HG03175 (cell line): ENCODE measurements around the gene SPRY2.

ENCODE experiments used
- ATAC-seq: cut with Tn5 transposase; IDR thresholded peaks from one replicate; pipeline ENCODE4 v1.9.1; 2021; ENCODE audit warnings: mild to moderate bottlenecking, moderate library complexity; ENCODE audit not compliant: unreplicated experiment

SPRY2 gene

DNA sequence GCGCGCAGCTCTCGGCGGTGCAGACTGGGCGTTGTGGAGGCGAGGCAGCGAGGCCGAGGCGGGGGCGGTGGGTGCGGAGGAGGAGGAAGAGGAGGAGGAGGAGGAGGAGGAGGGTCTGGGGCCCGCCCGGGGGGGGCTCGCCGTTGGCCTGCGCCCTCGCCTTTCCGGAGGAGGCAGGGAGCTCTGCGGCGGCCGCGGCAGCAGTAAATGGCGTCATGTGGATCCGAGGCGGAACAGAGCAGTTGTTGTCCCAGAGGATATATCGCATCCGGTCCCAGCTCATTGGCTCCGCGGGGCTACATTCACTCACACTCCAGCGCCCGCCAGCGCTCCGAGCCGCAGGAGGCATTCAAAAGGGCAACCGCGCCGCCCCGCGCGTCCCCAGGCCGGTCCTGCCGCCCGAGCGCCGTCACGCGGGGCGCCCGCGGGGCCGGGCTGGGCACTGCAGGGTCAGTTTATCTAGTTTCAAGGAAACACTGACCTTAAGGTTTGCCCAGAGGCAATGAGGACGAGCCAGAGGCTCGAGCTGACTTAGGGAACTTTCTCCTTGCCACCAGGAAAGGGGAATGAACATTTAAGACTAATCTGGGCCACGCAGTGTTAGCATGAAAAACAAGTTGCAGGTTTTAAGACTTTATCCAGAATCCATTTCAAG lies at the start of gene SPRY2:
SPRY2 (minus strand) TSS at position 26 of the 655 bp plus-strand sequence. CDS start 3,421 bp downstream, outside the sequence.
- peak; percentile 52 for ATAC-seq

GRCh38 chr13:80390338-80390737 lies 49.4 kb upstream of the SPRY2 start:
- no peak for ATAC-seq

- ATAC-seq: no peak
Observed at GRCh38 chr13:80389073-80390038, 48.4 kb upstream of the SPRY2 start.

GRCh38 chr13:80388506-80388905 lies 47.6 kb upstream of the SPRY2 start:
- ATAC-seq: no peak

DNA sequence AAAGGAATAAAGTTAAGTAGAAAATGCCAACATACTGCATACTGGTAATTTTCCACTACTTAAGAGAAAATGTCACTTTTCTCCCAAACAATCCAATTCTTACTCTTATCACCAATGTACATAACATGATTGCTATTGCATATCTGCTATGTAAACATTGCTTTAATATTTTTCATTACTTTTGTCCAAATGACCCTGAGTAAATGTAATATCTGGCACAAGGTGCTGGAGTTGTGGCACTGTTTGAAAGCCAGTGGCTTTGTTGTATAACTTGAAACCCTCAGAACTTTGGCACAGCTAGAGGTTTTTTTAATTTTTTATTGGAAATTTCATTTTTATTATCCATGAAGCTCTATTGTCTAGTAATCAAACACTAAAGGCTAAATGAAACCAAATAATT lies 45.7 kb upstream of the SPRY2 start:
- no peak for ATAC-seq

DNA sequence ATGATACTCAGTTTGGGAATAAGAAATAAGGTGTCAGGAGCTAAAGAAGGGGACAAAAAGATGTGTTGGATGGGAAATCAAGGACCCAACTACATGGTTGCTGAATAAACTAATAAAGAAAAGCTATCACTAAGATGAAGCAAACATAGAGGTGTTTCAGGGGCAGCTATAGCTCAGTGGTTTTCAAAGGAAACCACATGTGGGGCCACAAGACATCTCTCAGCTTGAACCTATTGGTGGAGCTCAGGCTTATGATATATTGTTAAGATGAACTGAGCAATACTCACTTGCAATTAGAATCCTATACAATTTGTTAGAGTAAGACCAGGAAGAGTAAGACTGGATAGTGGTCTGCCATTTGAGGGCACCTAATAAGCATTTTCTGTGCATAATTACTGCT lies 45.1 kb upstream of the SPRY2 start:
- peak; percentile 59 for ATAC-seq

- no peak for ATAC-seq
Observed at GRCh38 chr13:80382576-80382975, 41.6 kb upstream of the SPRY2 start.

DNA sequence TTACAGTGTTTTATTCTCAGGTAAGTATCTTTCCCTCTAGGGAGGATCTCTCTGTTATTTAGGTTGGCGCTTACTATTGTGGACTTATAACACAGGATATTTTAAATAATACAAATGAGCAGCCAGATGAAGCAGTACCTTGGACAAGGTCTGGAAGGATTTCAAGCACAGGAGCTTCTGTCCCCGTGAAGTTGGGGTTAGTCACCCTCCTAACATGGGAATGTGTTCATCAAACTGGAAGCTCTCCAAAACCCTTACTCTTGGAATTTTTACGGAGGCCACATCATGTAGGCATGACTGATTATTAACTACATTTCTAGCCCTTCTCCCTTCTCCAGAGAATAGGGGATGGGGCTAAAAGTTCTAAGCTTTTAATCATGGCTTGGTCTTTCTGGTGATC lies 38.3 kb upstream of the SPRY2 start:
- ATAC-seq: no peak

DNA sequence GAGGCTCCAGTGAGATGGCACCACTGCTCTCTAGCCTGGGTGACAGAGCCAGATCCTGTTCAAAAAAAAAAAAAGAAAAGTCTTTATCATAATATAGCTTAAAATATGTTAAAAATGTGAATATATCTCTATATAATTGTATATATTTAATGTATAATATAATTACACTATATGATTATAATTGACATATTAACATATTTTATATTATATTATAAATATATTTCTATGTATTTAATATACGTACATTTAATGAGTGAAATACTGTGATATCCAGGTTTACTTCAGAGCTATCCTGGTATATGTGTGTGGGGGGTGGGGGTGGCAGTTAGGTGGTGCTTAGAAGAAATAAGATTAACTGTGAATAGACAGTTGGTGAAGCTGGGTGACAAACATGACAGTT lies 35.6 kb upstream of the SPRY2 start:
- ATAC-seq: no peak

DNA sequence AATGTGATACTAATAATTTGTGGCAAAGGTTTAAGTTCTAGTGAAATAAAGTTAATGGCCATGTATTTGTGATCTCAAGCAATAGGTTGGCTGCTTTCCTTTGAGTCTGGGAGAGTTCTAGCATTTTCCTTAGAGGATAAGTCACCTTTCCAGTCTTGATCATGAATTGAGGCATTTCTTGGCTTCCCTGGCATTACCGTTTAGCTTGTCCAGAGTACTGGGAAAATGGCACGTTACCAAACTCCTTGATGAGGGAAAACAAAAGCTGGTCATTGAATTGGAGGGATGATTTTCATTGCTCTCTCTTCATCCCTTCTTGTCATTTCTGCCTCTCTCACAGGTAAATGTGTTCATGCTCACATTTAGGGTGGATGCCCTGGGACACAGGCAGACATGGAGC lies 34.0 kb upstream of the SPRY2 start:
- ATAC-seq: no peak

DNA sequence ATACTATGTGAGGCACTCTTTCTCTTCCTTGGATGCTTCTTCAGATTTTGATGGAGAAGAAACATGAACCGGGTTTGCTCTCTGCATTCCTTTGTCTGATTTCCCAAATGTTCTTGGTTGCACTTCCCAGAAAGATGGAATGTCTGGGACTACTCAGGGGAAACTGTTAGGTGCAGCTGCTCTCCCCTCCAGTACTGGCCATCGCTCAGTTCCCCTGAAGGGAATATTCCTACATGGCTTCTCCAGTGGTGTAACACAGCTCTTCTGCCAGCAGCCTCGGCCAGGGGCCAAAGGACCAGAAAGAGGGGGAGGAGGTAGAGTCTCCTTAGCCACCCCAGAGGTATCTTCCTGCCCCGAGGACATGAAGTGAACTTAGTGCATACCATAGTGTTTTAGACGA lies 33.5 kb upstream of the SPRY2 start:
- no peak for ATAC-seq

DNA sequence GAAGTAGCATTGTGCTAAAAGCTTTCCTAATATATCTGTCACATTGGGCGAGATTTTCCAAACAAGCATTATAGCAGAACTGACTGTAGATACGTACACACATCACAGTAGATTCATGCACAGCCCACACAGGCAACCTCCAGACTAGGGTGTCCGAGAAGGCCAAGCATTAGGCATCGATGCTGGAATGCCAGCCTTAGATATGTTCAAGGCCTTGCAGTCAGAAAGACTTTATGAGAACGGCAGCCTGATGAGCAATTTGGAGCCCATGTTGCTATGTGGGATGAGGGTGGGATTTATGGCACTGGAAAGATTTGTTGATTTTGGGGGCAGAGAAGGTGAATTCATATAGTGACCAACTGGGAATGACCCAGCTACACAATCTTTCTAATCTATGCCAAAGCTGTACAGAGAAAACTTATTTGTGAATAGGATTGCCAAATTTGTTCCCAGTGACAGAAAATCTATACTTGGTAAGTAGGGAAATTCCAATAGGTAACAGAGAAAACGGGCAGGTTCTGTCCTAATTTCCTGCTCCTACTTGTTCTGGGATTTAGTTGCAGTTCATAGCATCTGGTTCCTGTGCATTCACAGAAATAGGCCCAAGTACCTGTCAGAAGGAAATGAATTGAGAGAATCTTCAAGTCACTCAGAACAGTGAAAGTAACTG lies 31.0 kb upstream of the SPRY2 start:
- ATAC-seq: no peak

GRCh38 chr13:80367473-80367872 lies 26.5 kb upstream of the SPRY2 start:
- ATAC-seq: no peak

GRCh38 chr13:80363890-80364503 lies 23.1 kb upstream of the SPRY2 start:
- no peak for ATAC-seq

DNA sequence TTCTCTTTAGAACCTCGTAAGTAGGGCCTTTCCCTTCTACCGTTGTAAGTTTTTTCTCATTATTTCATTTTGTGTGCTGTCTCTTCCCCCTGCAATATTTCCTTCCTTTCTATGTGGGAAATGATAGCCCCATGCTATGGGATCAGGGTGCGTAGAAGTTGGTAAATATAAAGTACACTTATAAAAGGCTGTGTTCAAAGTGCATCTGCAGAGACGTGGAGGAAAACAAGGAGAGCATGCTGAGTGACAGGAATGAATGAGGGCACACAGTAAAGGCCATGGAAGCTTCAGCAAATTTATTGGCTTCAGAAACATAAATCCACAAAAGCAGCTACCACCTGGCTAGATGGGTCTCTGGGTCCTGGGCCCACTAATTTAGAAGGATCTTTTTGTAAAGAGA lies 21.6 kb upstream of the SPRY2 start:
- no peak for ATAC-seq

DNA sequence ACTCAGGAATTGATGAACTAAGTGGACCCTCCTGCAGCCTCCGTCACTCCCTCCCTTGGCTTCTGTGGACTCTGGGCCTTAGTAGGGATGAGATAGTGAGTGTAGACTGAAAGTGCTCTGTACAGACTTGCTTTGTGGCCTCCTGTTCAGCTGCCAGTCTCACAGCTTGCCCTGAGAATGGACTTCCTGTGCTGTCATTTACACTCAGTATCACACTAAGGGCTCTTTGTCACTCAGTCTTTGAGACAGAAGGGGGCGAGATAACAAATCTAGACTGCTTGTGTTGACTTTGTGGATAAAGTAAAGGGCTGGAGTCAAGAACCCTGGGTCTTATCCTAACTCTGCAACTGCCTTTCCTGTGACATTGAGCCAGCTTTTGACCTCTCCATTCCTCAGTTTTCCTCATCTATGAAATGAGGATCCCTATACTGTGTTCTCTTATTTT lies 21.0 kb upstream of the SPRY2 start:
- ATAC-seq: peak; percentile 96

DNA sequence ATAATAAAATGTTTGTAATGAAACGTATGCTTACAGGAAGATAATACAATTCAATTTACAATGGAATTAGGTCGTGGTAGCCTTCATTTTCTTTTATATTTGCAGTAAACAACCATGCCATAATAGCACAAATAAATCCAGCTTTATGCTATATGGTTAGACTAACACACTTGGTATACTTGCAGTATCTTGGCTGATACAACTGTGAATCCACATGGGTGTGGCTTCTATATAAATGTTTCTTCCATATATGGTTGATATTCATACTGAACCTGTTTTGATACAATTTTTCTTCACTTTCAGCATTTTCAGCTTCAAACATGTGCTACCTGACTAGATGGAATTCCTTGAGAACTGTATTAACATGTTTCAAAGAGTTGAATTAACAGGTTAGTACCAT lies 20.4 kb upstream of the SPRY2 start:
- no peak for ATAC-seq

DNA sequence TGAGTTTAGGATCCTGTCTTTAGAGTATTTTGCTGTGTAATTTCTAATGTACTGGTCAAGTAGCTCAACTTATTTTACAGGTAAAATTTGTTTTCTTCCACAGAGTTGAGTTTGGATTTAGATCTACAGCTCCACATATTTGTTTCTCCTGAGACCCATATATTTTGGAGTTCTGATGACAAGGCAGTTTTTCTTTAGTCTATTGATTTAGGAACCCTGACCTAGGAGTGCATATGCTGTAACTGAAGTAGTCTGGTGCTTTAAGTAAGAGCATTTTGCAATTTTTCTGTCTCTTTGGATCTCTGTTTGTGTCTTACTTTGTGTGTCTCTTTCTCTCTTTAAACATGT lies 19.5 kb upstream of the SPRY2 start:
- no peak for ATAC-seq

DNA sequence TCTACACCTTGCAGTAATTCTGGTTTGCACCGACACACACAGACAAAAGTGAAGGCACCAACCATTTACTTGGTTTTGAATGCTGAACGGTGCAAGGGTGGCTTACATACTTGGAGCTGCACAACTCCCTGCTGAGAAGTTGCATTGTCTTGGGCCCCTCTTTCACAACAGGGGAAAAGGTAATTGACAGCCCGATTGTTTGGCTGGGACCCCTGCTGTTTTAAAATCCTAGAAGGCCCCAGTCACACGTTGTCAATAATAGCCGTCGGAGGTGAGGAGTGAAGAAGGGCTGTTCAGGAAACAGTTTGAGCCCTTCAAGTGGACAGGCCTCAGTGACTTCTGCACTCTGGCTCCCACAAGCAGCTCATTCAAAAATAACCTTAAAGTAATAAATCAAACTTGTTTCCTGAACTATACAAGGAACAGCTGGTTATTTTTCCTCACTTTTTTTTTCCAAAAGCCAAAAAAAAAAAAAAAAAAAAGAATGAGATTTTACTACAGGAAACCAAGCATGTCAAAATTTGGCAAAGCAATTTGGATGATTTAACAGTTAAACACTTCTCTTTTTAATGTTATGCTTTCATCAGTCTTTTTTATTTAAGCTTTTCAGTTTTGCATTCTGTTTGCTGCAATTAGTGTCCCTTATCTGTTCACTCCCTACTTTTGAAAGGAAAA lies 19.0 kb upstream of the SPRY2 start:
- ATAC-seq: no peak

DNA sequence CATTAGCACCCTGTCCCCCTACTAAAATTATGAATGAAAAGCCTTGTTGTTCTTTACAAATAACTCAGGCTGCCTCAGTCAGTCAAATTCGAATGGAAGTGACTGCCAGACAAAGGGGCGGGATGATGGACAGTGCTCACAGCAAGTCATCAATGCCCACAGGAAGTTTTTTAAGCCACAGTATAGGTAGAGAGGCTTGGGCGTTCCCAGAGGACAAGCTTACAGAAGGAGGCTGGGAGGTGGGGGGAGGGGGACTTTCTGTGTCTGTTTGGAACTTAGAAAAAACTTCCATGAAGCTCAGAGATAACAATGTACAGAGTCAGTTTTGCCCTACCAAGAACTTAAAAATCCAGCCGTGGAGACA lies 18.5 kb upstream of the SPRY2 start:
- ATAC-seq: no peak
